ENCODE data around the gene TTC13. TPM values are rescaled to one million over a fixed set of nuclear protein-coding genes. Genes with fewer than 3 reads are reported as not detected.

TTC13 gene
- total RNA-seq, 4 donors from 2014 or later: 16.0 to 36.0 (median 22.7) TPM

GRCh38 chr1:230965535-230965934 is 13.1 kb downstream of the TTC13 start:
- H3K36me3 ChIP-seq: no peaks in the 10 kb centered on the region
- intact Hi-C loops (cut with DNase I; ENCODE audit: low total_unique reads): no loop called here
- H3K27ac ChIP-seq: no peak overlapping the region
- no peaks in the 10 kb centered on the region for H3K4me1 ChIP-seq
- H3K9me3 ChIP-seq: no peaks in the 10 kb centered on the region
- H3K27me3 ChIP-seq: no peaks in the 10 kb centered on the region
- no peak overlapping the region for H3K4me3 ChIP-seq
- TF ChIP-seq POLR2A (IDR thresholded peaks at IDR 0.05) (no peak), CTCF (IDR thresholded peaks at IDR 0.05 in 4 of 5, conservative IDR thresholded peaks at IDR 0.05 in 1 of 5) (no peak)
- in situ Hi-C loops (cut with MboI; ENCODE audit: low sequenced_read_pairs in 4 of 4): no loop called here
- ATAC-seq (no peak), DNase-seq (no peak)

- no peak for ATAC-seq
- no peaks in the 10 kb centered on the region for H3K9me3 ChIP-seq
- H3K27ac ChIP-seq: no peak overlapping the region
- in situ Hi-C loops (cut with MboI; ENCODE audit: low sequenced_read_pairs in 4 of 4): no loop called here
- TF ChIP-seq POLR2A (IDR thresholded peaks at IDR 0.05) (no peak), CTCF (IDR thresholded peaks at IDR 0.05 in 4 of 5, conservative IDR thresholded peaks at IDR 0.05 in 1 of 5) (no peak)
- no peak for DNase-seq
- intact Hi-C loops (cut with DNase I; ENCODE audit: low total_unique reads): no loop called here
- no peaks in the 10 kb centered on the region for H3K36me3 ChIP-seq
- H3K4me1 ChIP-seq: no peaks in the 10 kb centered on the region
- no peaks in the 10 kb centered on the region for H3K27me3 ChIP-seq
- no peak overlapping the region for H3K4me3 ChIP-seq
Measured at GRCh38 chr1:230964896-230965295, 13.8 kb downstream of the TTC13 start.

GRCh38 chr1:230958370-230958769 is 20.3 kb downstream of the TTC13 start:
- ATAC-seq (no peak), DNase-seq (no peak)
- H3K27me3 ChIP-seq: no peaks in the 10 kb centered on the region
- in situ Hi-C loops (cut with MboI; ENCODE audit: low sequenced_read_pairs in 4 of 4): no loop called here
- H3K27ac ChIP-seq: no peak overlapping the region
- no peaks in the 10 kb centered on the region for H3K9me3 ChIP-seq
- H3K4me1 ChIP-seq: no peaks in the 10 kb centered on the region
- TF ChIP-seq CTCF (IDR thresholded peaks at IDR 0.05 in 4 of 5, conservative IDR thresholded peaks at IDR 0.05 in 1 of 5) (no peak), POLR2A (IDR thresholded peaks at IDR 0.05) (no peak)
- H3K4me3 ChIP-seq: no peak overlapping the region
- intact Hi-C loops (cut with DNase I; ENCODE audit: low total_unique reads): no loop called here
- peaks cover 0 to 32% of the 10 kb centered on the region in 2 donors for H3K36me3 ChIP-seq

GRCh38 chr1:230957580-230957989 is 21.1 kb downstream of the TTC13 start:
- Histone ChIP-seq H3K36me3 (peaks cover 0 to 32% of the 10 kb centered on the region in 2 donors), H3K4me3 (no peak overlapping the region), H3K9me3 (no peaks in the 10 kb centered on the region), H3K4me1 (peaks cover 0 to 3% of the 10 kb centered on the region in 2 donors), H3K27me3 (no peaks in the 10 kb centered on the region), H3K27ac (no peak overlapping the region)
- no peak for DNase-seq
- intact Hi-C loops (cut with DNase I; ENCODE audit: low total_unique reads) (no loop called here), in situ Hi-C loops (cut with MboI; ENCODE audit: low sequenced_read_pairs in 4 of 4) (no loop called here)
- TF ChIP-seq CTCF (IDR thresholded peaks at IDR 0.05 in 4 of 5, conservative IDR thresholded peaks at IDR 0.05 in 1 of 5) (no peak), POLR2A (IDR thresholded peaks at IDR 0.05) (no peak)
- no peak for ATAC-seq

GRCh38 chr1:230950404-230950803 is 28.3 kb downstream of the TTC13 start:
- Histone ChIP-seq H3K4me3 (no peak overlapping the region), H3K27ac (no peak overlapping the region), H3K9me3 (no peaks in the 10 kb centered on the region), H3K27me3 (no peaks in the 10 kb centered on the region), H3K36me3 (peaks cover 0 to 9% of the 10 kb centered on the region in 2 donors), H3K4me1 (peaks cover 0 to 3% of the 10 kb centered on the region in 2 donors)
- in situ Hi-C loops (cut with MboI; ENCODE audit: low sequenced_read_pairs in 4 of 4) (no loop called here), intact Hi-C loops (cut with DNase I; ENCODE audit: low total_unique reads) (no loop called here)
- TF ChIP-seq POLR2A (IDR thresholded peaks at IDR 0.05) (no peak), CTCF (IDR thresholded peaks at IDR 0.05 in 4 of 5, conservative IDR thresholded peaks at IDR 0.05 in 1 of 5) (no peak)
- no peak for ATAC-seq
- no peak for DNase-seq
